Ascending aorta (tissue), 2 donors: ENCODE results near the gene FAM222B. TPM values are rescaled to one million over a fixed set of nuclear protein-coding genes. Genes with fewer than 3 reads are reported as not detected.

Experiments
- DNase-seq, 2 donors: peaks; one replicate each; pipeline ENCODE4 v3.0.0-alpha.2; 2019; ENCODE audit warnings: low spot score in 2 of 2
- H3K27ac ChIP-seq, 2 donors: fragments of 200-600 bp; sonication (generic); one replicate each; pipeline ENCODE4 v1.5.1; 2016 to 2017; ENCODE audit warnings: mild to moderate bottlenecking in 1 of 2
- H3K27me3 ChIP-seq: fragments of 200-600 bp; sonication (generic); one replicate; pipeline ENCODE4 v1.5.1; 2017
- H3K36me3 ChIP-seq, 2 donors: fragments of 200-600 bp; sonication (generic); one replicate each; pipeline ENCODE4 v1.5.1; 2016
- H3K4me1 ChIP-seq, 2 donors: fragments of 200-600 bp; sonication (generic); one replicate each; pipeline ENCODE4 v1.5.1; 2016 to 2017; ENCODE audit warnings: mild to moderate bottlenecking in 1 of 2
- H3K4me3 ChIP-seq, 2 donors: fragments of 200-600 bp; sonication (generic); one replicate each; pipeline ENCODE4 v1.5.1; 2016 to 2017; ENCODE audit warnings: mild to moderate bottlenecking in 1 of 2
- H3K9me3 ChIP-seq, 2 donors: fragments of 200-600 bp; sonication (generic); one replicate each; pipeline ENCODE4 v1.5.1; 2016
- intact Hi-C: fragments of 100-400 bp; cut with DNase I; formaldehyde crosslinking; loops from one replicate; pipeline ENCODE4 v1.15.1; 2023
- total RNA-seq: library from RNA; depleted of rRNA; stranded (reverse); fragments of >200 nt; gene quantifications from one replicate; pipeline ENCODE4 v1.1.0, GENCODE V29; 2016
- TF ChIP-seq, protein P1 (sequence below), 3 experiments: fragments of 200-600 bp in 2 of 3; fragments of 450-650 bp in 1 of 3; sonication (generic) in 2 of 3; IDR thresholded peaks; one replicate each; pipeline ENCODE4 v1.5.1; 2016 to 2019; ENCODE audit warnings: antibody characterized with exemption in 3 of 3, mild to moderate bottlenecking in 1 of 3, moderate library complexity in 1 of 3

Gene FAM222B, protein sequence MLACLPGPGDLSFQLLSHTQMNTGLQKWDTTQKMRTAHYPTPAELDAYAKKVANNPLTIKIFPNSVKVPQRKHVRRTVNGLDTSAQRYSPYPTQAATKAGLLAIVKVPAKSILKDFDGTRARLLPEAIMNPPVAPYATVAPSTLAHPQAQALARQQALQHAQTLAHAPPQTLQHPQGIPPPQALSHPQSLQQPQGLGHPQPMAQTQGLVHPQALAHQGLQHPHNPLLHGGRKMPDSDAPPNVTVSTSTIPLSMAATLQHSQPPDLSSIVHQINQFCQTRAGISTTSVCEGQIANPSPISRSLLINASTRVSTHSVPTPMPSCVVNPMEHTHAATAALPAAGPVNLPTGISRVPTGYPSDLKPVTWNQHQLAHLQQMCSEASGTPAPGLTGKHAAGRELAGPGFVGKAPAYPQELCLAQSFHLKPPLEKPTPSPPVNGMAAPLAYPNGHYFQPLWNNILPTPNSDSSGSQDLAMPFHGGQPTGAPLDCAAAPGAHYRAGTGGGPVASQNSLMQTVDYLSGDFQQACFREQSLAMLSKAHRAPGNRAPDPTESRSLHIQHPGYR
- 30.7 TPM for total RNA-seq

GRCh38 chr17:28842282-28843012 is at the start of gene FAM222B:
Gene FAM222B (minus strand): TSS chr17:28842790. CDS start chr17:28766667, 76,123 bp downstream.
- Histone ChIP-seq H3K4me1 (peaks cover 0 to 9% of the 10 kb centered on the region in 2 donors), H3K27ac (peak within 1 kb of the TSS; percentile 71 to 76), H3K4me3 (peak within 1 kb of the TSS; percentile 69 to 70), H3K27me3 (no peaks in the 10 kb centered on the region), H3K36me3 (no peaks in the 10 kb centered on the region), H3K9me3 (no peaks in the 10 kb centered on the region)
- TF ChIP-seq, protein P1, sequence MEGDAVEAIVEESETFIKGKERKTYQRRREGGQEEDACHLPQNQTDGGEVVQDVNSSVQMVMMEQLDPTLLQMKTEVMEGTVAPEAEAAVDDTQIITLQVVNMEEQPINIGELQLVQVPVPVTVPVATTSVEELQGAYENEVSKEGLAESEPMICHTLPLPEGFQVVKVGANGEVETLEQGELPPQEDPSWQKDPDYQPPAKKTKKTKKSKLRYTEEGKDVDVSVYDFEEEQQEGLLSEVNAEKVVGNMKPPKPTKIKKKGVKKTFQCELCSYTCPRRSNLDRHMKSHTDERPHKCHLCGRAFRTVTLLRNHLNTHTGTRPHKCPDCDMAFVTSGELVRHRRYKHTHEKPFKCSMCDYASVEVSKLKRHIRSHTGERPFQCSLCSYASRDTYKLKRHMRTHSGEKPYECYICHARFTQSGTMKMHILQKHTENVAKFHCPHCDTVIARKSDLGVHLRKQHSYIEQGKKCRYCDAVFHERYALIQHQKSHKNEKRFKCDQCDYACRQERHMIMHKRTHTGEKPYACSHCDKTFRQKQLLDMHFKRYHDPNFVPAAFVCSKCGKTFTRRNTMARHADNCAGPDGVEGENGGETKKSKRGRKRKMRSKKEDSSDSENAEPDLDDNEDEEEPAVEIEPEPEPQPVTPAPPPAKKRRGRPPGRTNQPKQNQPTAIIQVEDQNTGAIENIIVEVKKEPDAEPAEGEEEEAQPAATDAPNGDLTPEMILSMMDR (IDR thresholded peaks at IDR 0.05): peak in 1 of 3 experiments; percentile 7
- DNase-seq: peak; percentile 39 to 89
- intact Hi-C loops: loop anchor here (1.0 to 5.0 kb wide), 3 partner anchors 30 to 110 kb away; partner anchors contain the start of gene PHF12

DNA sequence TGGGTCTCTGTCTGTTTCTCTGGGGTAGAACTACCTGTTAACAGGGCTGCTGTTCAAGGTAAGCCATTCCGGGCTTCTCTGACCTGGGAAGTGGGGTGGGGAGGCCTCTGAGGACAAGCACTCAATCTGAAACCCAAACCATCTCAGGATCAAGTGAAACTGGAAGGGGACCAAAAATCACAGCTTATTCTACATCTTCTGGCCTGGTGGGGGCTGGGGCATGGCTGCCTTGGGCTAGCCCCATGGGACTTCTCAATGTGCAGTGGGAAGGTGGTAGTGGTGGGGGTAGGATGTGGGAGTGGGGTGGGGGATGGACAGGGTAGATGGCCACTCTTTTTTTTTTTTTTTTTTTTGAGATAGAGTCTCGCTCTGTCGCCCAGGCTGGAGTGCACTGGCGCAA is 49.4 kb upstream of the FAM222B start:
- TF ChIP-seq, protein P1 (IDR thresholded peaks at IDR 0.05): no peak
- peaks cover 3 to 36% of the 10 kb centered on the region in 2 donors for H3K4me1 ChIP-seq
- H3K27ac ChIP-seq: peak overlapping the region in 1 of 2 donors; percentile 84
- H3K36me3 ChIP-seq: peaks cover 8 to 16% of the 10 kb centered on the region in 2 donors
- no peak for DNase-seq
- no peaks in the 10 kb centered on the region for H3K27me3 ChIP-seq
- H3K9me3 ChIP-seq: no peaks in the 10 kb centered on the region
- H3K4me3 ChIP-seq: no peak overlapping the region
- intact Hi-C loops: no loop called here

DNA sequence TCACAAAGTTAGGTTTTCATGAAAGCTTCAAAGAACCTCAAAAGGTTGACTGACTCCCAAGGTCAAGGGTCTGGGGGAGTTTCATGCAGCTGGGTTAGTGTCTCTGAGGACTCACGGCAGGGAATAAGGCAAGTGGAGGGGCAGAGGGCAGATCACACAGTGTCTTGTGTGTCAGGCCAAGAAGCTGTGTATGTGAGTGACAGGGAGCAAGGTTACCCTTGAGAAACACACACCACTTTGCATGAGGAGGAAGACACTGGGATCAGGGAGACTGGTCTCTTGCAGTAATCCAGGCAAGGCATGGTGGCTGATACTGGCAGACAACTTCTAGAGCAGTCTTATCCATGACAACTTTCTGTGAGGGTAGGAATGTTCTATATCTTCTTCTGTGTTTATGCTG is 48.6 kb upstream of the FAM222B start:
- Histone ChIP-seq H3K27ac (peak overlapping the region in 1 of 2 donors; percentile 84), H3K4me3 (no peak overlapping the region), H3K27me3 (no peaks in the 10 kb centered on the region), H3K36me3 (peaks cover 11 to 19% of the 10 kb centered on the region in 2 donors), H3K4me1 (peaks cover 3 to 32% of the 10 kb centered on the region in 2 donors), H3K9me3 (no peaks in the 10 kb centered on the region)
- no peak for DNase-seq
- TF ChIP-seq, protein P1 (IDR thresholded peaks at IDR 0.05): no peak
- intact Hi-C loops: no loop called here

DNA sequence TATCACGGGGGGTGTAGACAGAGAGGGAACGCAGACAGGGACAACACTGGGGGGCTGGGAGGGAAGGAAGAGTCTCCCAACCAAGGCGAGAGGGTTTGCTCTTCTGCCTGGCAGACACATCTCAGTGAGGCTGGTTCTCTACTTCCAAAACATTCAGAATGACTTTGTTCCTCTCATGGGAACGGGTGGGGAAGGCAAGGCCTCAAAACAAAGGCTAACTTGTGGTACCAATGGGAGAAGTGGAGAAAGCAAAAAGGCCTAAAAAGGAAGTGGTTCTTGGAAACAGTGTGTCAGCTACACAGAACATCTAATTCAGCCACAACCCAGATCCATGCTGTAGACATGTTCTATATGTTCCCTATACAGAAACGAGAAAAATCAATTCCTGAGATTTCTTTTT is 47.4 kb upstream of the FAM222B start:
- intact Hi-C loops: no loop called here

DNA sequence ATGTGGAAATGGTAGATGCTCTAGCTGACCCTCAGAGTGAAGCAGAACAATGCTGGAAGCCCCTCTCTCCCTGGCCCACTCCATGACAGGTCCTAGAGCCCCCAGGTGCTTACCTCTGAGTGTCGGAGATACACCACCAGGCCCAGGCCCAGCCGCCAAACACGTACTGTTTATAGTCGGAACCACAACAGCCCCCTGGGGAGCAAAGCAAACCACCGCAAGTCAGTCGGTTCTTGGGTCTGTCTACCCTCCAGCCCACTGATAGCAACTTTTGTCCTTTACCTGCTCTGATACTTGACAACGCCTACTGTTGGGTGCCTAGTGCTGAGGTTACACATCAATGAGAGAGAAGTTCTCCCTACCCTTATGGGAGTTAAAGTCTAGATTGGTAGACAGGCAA is 46.2 kb upstream of the FAM222B start:
- H3K27ac ChIP-seq: no peak overlapping the region
- H3K9me3 ChIP-seq: no peaks in the 10 kb centered on the region
- no peak for DNase-seq
- no peak overlapping the region for H3K4me3 ChIP-seq
- H3K4me1 ChIP-seq: peaks cover 3 to 19% of the 10 kb centered on the region in 2 donors
- intact Hi-C loops: no loop called here
- H3K36me3 ChIP-seq: peaks cover 34 to 42% of the 10 kb centered on the region in 2 donors
- TF ChIP-seq, protein P1 (IDR thresholded peaks at IDR 0.05): no peak
- no peaks in the 10 kb centered on the region for H3K27me3 ChIP-seq

More for the DNA sequence above, 47.4 kb upstream of the FAM222B start:
- DNase-seq: no peak
- Histone ChIP-seq H3K9me3 (no peaks in the 10 kb centered on the region), H3K27me3 (no peaks in the 10 kb centered on the region), H3K36me3 (peaks cover 23 to 31% of the 10 kb centered on the region in 2 donors), H3K4me1 (peaks cover 3 to 22% of the 10 kb centered on the region in 2 donors), H3K4me3 (no peak overlapping the region), H3K27ac (peak overlapping the region in 1 of 2 donors; percentile 16)
- TF ChIP-seq, protein P1 (IDR thresholded peaks at IDR 0.05): no peak
